MM.1S (cell line): ENCODE data around the gene ADGRL3.

ENCODE experiments used
- CTCF ChIP-seq: fragments of 300-600 bp; sonication (generic); IDR thresholded peaks from 2 replicates; pipeline ENCODE4 v1.5.1; 2016; ENCODE audit warnings: antibody characterized with exemption, low read length, mixed read lengths
- EZH2 ChIP-seq: fragments of 300-600 bp; sonication (generic); optimal IDR thresholded peaks from 2 replicates; pipeline ENCODE3; 2017; ENCODE audit warnings: low read depth, mild to moderate bottlenecking, antibody characterized with exemption, low read length, mixed read lengths
- EZH2phosphoT487 ChIP-seq: fragments of 300-600 bp; sonication (generic); IDR thresholded peaks from 2 replicates; pipeline ENCODE4 v1.6.1; 2018; ENCODE audit warnings: antibody characterized with exemption, low read length

GRCh38 chr4:61342061-61342460 lies 141.9 kb downstream of the ADGRL3 start:
- no peak for TF ChIP-seq CTCF
- no peak for TF ChIP-seq EZH2phosphoT487
- no peak for TF ChIP-seq EZH2
